NCI-H460 (cell line): ENCODE measurements around the gene LRFN5. TPM values are rescaled to one million over a fixed set of nuclear protein-coding genes. Genes with fewer than 3 reads are reported as not detected.
A peak's percentile ranks its signal among the peaks of the same experiment; 100 is the strongest.
"Not testable (repeated sequence)": the region's sequence is repeated elsewhere in the genome, so short reads cannot be mapped to it uniquely, and the experiment has no call there.

Experiments
- DNase-seq: peaks from one replicate; pipeline ENCODE4 v3.0.0-alpha.2; 2016; ENCODE audit warnings: low read depth; ENCODE audit errors: extremely low read depth
- small RNA-seq, 2 experiments: library from RNA; depleted of rRNA; stranded (forward); fragments of <200 nt; gene quantifications; one replicate each; pipeline ENCODE3, GENCODE V24; 2014
- total RNA-seq: library from RNA; depleted of rRNA; stranded (reverse); fragments of >200 nt; shearing (Covaris generic); gene quantifications from 2 replicates; pipeline ENCODE4 v1.2.3, GENCODE V29; 2014

LRFN5 gene
- total RNA-seq, 1 experiment from 2014 or later = 0.84 TPM

GRCh38 chr14:41875116-41875515, 268.4 kb downstream of the LRFN5 start:
- DNase-seq = no peak

- DNase-seq = no peak
Measured at GRCh38 chr14:41878321-41878720, 271.6 kb downstream of the LRFN5 start.

- no peak for DNase-seq
Measured at GRCh38 chr14:41891624-41892023, 284.9 kb downstream of the LRFN5 start.

- no peak for DNase-seq
Measured at GRCh38 chr14:41899416-41899815, 292.7 kb downstream of the LRFN5 start.

- DNase-seq = no peak
Measured at GRCh38 chr14:41900644-41901043, 294.0 kb downstream of the LRFN5 start.

GRCh38 chr14:41901089-41901488, 294.4 kb downstream of the LRFN5 start:
- DNase-seq = no peak

- no peak for DNase-seq
Measured at GRCh38 chr14:41905394-41905964, 298.8 kb downstream of the LRFN5 start.

GRCh38 chr14:41911155-41911554, 304.5 kb downstream of the LRFN5 start:
- DNase-seq = not testable (repeated sequence)

GRCh38 chr14:41913398-41913797, 306.7 kb downstream of the LRFN5 start:
- no peak for DNase-seq

- no peak for DNase-seq
Measured at GRCh38 chr14:41915732-41916131, 309.1 kb downstream of the LRFN5 start.

- DNase-seq = no peak
Measured at GRCh38 chr14:41916313-41916712, 309.6 kb downstream of the LRFN5 start.

GRCh38 chr14:41925409-41925808, 318.7 kb downstream of the LRFN5 start:
- peak; percentile 21 for DNase-seq

GRCh38 chr14:41950428-41951151, 343.9 kb downstream of the LRFN5 start:
- no peak for DNase-seq

Small RNAs within 50 kb of the gene (small RNA-seq; reads per million reads assigned to genes)
- gene RF00322 = 0 reads per million in 2 experiments
